K562 (cell line): ENCODE measurements around the gene IARS2. TPM values are rescaled to one million over a fixed set of nuclear protein-coding genes. Genes with fewer than 3 reads are reported as not detected.
A peak's percentile ranks its signal among the peaks of the same experiment; 100 is the strongest.

ENCODE experiments used
- ATAC-seq: fragments of 200-7000 bp; cut with Tn5 transposase; 3 replicates; pipeline ENCODE4 v1.9.1; 2020; ENCODE audit warnings: moderate library complexity
- BruUV-seq: library from RNA; stranded (reverse); fragments of 400-500 nt; replicated peaks from 2 replicates; lab custom pipeline; 2021; lab: Mats Ljungman, UMichigan
- CTCF ChIA-PET: fragments of 300-600 bp; formaldehyde crosslinking; extraction: SDS; loops from one replicate; lab custom pipeline; 2021; ENCODE audit warnings: low intra/inter-chr PET ratio; lab: Yijun Ruan, JAX
- POLR2A ChIA-PET: fragments of 300-600, 350-650 bp; sonication (Branson Sonifier 250); formaldehyde crosslinking; extraction: SDS; loops from one replicate; lab custom pipeline; 2021; ENCODE audit warnings: antibody characterized with exemption, inconsistent platforms; lab: Yijun Ruan, JAX
- DNase-seq, 4 experiments: peaks; one replicate each; pipeline versions ENCODE4 v3.0.0 to v3.0.0-alpha.2; 2011 to 2018; ENCODE audit warnings: low spot score in 3 of 4, mixed read lengths in 3 of 4; ENCODE audit errors: extremely low read depth in 1 of 4
- FAIRE-seq: peaks from 2 replicates; lab custom pipeline; 2011; peaks lifted over from hg19 to GRCh38; lab: Jason Lieb, UNC
- H2AFZ ChIP-seq: 2 replicates; pipeline ENCODE4 v1.6.0; 2011; ENCODE audit warnings: low read depth, low read length, control low read depth, inconsistent platforms
- H3K27ac ChIP-seq: fragments of 200-600 bp; 3 replicates; pipeline ENCODE4 v1.8.0; 2011; ENCODE audit warnings: low read depth, mild to moderate bottlenecking, control low read depth, inconsistent platforms, low read length, moderate library complexity, mixed read lengths; ENCODE audit errors: extremely low read depth
- H3K27me3 ChIP-seq, 2 experiments: fragments of 300-600 bp in 1 of 2; 2 replicates in 1 of 2; 3 replicates in 1 of 2; pipeline versions ENCODE4 v1.6.0 to v1.8.0; 2011; ENCODE audit warnings: inconsistent platforms in 2 of 2, low read length in 2 of 2, mild to moderate bottlenecking in 1 of 2, mixed read lengths in 1 of 2, moderate library complexity in 1 of 2; ENCODE audit not compliant: control insufficient read depth in 2 of 2, insufficient read depth in 2 of 2
- H3K36me3 ChIP-seq: fragments of 300-600 bp; 3 replicates; pipeline ENCODE4 v1.8.0; 2011; ENCODE audit warnings: mild to moderate bottlenecking, low read length, inconsistent platforms; ENCODE audit not compliant: control insufficient read depth, insufficient read depth
- H3K4me1 ChIP-seq, 2 experiments: fragments of 200-600 bp in 1 of 2; replicated peaks in 1 of 2; 2 replicates in 1 of 2; 3 replicates in 1 of 2; pipeline versions ENCODE4 v1.5.1 to v1.8.0; 2011; ENCODE audit warnings: inconsistent platforms in 2 of 2, low read length in 2 of 2, mild to moderate bottlenecking in 1 of 2, mixed read lengths in 1 of 2, moderate library complexity in 1 of 2; ENCODE audit not compliant: control insufficient read depth in 2 of 2, insufficient read depth in 2 of 2
- H3K4me2 ChIP-seq: 2 replicates; pipeline ENCODE4 v1.6.1; 2011; ENCODE audit warnings: low read length, control low read depth, inconsistent platforms, mixed read lengths; ENCODE audit not compliant: insufficient read depth
- H3K4me3 ChIP-seq: fragments of 200-600 bp; sonication (generic), shearing (Covaris generic); 2 replicates; pipeline ENCODE4 v1.5.1; 2016; ENCODE audit warnings: control low read depth, inconsistent platforms
- H3K79me2 ChIP-seq: fragments of 200-600 bp; 3 replicates; pipeline ENCODE4 v1.8.0; 2011; ENCODE audit warnings: low read length, inconsistent platforms; ENCODE audit not compliant: control insufficient read depth, insufficient read depth
- H3K9ac ChIP-seq, 2 experiments: 2 replicates each; pipeline versions ENCODE4 v1.6.0 to v1.6.1; 2011; ENCODE audit warnings: low read depth in 2 of 2, low read length in 2 of 2, control low read depth in 1 of 2, inconsistent platforms in 1 of 2, mild to moderate bottlenecking in 1 of 2, mixed read lengths in 1 of 2; ENCODE audit not compliant: insufficient read depth in 1 of 2
- H3K9me1 ChIP-seq: one replicate; pipeline ENCODE4 v1.6.0; 2011; ENCODE audit warnings: inconsistent platforms, mild to moderate bottlenecking, low read length, moderate library complexity; ENCODE audit not compliant: control insufficient read depth, insufficient read depth
- H3K9me3 ChIP-seq: replicated peaks from 2 replicates; pipeline ENCODE4 v1.5.1; 2011; ENCODE audit warnings: low read depth, low read length, inconsistent platforms; ENCODE audit not compliant: control insufficient read depth, insufficient read depth
- H4K20me1 ChIP-seq: replicated peaks from 2 replicates; pipeline ENCODE4 v1.6.1; 2011; ENCODE audit warnings: low read length, inconsistent platforms, mixed read lengths; ENCODE audit not compliant: control insufficient read depth, insufficient read depth
- CBFB ChIP-seq: sonication (generic); formaldehyde crosslinking; IDR thresholded peaks from 2 replicates; pipeline ENCODE4 v1.4.0; 2020; ENCODE audit warnings: mild to moderate bottlenecking, missing genetic modification reagents
- PHB2 ChIP-seq: fragments of 450-650 bp; IDR thresholded peaks from 2 replicates; pipeline ENCODE4 v1.6.1; 2017; ENCODE audit warnings: low read depth
- PTTG1 ChIP-seq: fragments of 450-650 bp; IDR thresholded peaks from 2 replicates; pipeline ENCODE4 v1.6.1; 2016; ENCODE audit warnings: low read depth, mild to moderate bottlenecking, missing genetic modification characterization, missing compliant biosample characterization
- RREB1 ChIP-seq: fragments of 250-450 bp; sonication (Bioruptor Pico); IDR thresholded peaks from 2 replicates; pipeline ENCODE4 v1.4.0; 2020
- SFPQ ChIP-seq: fragments of 200-400 bp; formaldehyde crosslinking; IDR thresholded peaks from 2 replicates; pipeline ENCODE4 v1.6.1; 2017; ENCODE audit warnings: mild to moderate bottlenecking, low read depth, low read length, moderate library complexity
- ZNF121 ChIP-seq: sonication (generic); formaldehyde crosslinking; conservative IDR thresholded peaks from 2 replicates; pipeline ENCODE4 v1.8.0; 2022; ENCODE audit warnings: missing genetic modification reagents
- WGBS: fragments of 100-300 bp; shearing (Covaris generic); methylation state at CpG from one replicate; pipeline ENCODE4 v1.1.6; 2016; ENCODE audit warnings: low coverage, mixed read lengths; ENCODE audit not compliant: insufficient coverage; ENCODE audit errors: missing lambda C conversion rate; 5-methylcytosine and 5-hydroxymethylcytosine counted together
- in situ Hi-C: fragments of 300-500 bp; cut with MboI; formaldehyde crosslinking; loops from 4 replicates; pipeline ENCODE4 v1.15.0; 2018; ENCODE audit warnings: inconsistent platforms, mixed read lengths
- intact Hi-C: fragments of 100-400 bp; cut with micrococcal nuclease; formaldehyde crosslinking; loops from 2 replicates; pipeline ENCODE4 v1.14.2; 2022
- polyA plus RNA-seq, 8 experiments: library from polyadenylated mRNA; depleted of rRNA in 4 of 8; stranded (reverse) in 5 of 8; unstranded in 3 of 8; fragments of >200 nt; fragmentation: Nextera tagmentation in 2 of 8; fragmentation: Illumina TruSeq in 1 of 8; extraction: Ambion mirVana in 2 of 8; extraction: Trizol in 1 of 8; gene quantifications; 2 replicates each; pipeline versions ENCODE4 v1.2.1 to v1.2.3, GENCODE V29; 2011 to 2014; ENCODE audit warnings: inconsistent platforms in 1 of 8, missing spikeins in 1 of 8
- total RNA-seq, 7 experiments: library from RNA; depleted of rRNA in 6 of 7; stranded (reverse); fragments of >200 nt in 6 of 7; fragmentation: Illumina TruSeq in 2 of 7; extraction: Trizol in 2 of 7; gene quantifications; 2 replicates each; pipeline versions ENCODE4 v1.2.1 to v1.2.3, GENCODE V29; 2011 to 2021; ENCODE audit warnings: low replicate concordance in 1 of 7

Gene IARS2
- total and polyA plus RNA-seq, 9 of the 15 experiments (the other 6 are each of a cell fraction or from before 2014, with no cell fraction given): 39.6 to 127 (median 93.8) TPM

- 85% methylated on average over 4 of the region's 4 CpGs for WGBS
- in situ Hi-C loops: no loop called here
- BruUV-seq: no TSS peak
- TF ChIP-seq ZNF121 (CRISPR knock-in tag): peak; percentile 74
- TF ChIP-seq PTTG1 (tag): no peak
- TF ChIP-seq RREB1: no peak
- TF ChIP-seq PHB2: no peak
- TF ChIP-seq CBFB (CRISPR knock-in tag): no peak
- TF ChIP-seq SFPQ: no peak
- Histone ChIP-seq H3K79me2 (no peaks in the 10 kb centered on the region), H3K27me3 (no peaks in the 10 kb centered on the region), H3K9me1 (no peaks in the 10 kb centered on the region), H3K4me2 (no peak overlapping the region), H3K9me3 (no peaks in the 10 kb centered on the region), H3K36me3 (peaks cover 24% of the 10 kb centered on the region), H4K20me1 (no peaks in the 10 kb centered on the region), H3K4me3 (no peak overlapping the region), H3K4me1 (no peaks in the 10 kb centered on the region), H2AFZ (no peak overlapping the region), H3K27ac (no peak overlapping the region), H3K9ac (no peak overlapping the region)
- POLR2A ChIA-PET: no interaction called here
- CTCF ChIA-PET: no interaction called here
- ATAC-seq (no peak), FAIRE-seq (no peak), DNase-seq (peak in 1 of 4 experiments; percentile 26)
- intact Hi-C loops: no loop called here
These were observed 16.8 kb upstream of the IARS2 start for GRCh38 chr1:220076861-220077762.
